Measurements from ENCODE around the gene PATJ. TPM values are rescaled to one million over a fixed set of nuclear protein-coding genes. Genes with fewer than 3 reads are reported as not detected.

The PATJ gene
- total RNA-seq, 1 experiment from 2014 or later, result 28.7 TPM

DNA sequence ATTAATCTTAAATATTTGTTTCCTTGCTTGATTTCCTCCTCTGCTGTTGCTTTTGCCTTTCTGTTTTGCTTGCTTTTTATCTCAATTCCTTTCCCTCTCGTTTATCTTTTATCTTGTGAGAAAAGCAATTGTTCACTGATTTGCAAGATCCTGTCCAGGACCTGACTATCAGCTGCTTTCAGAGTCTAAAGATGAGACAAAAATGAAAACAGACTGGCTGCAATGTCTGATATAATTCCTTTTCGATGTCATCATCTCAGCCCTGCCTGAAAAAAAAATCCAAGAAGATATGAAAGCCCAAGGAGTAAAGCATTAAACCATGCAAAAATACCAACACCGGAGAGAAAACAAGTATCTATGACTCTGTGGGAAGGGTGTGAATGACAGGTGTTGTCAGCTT lies 225.5 kb downstream of the PATJ start:
- no peaks in the 10 kb centered on the region for H3K4me1 ChIP-seq (ENCODE audit: insufficient read depth, low read length)
- H3K9me3 ChIP-seq (ENCODE audit: low read length), result no peaks in the 10 kb centered on the region
- BruUV-seq (replicated peaks), result no TSS peak
- ATAC-seq (no peak), DNase-seq (no peak)
- H3K36me3 ChIP-seq (ENCODE audit: low read depth, low read length), result no peaks in the 10 kb centered on the region
- TF ChIP-seq EZH2phosphoT487 (IDR thresholded peaks at IDR 0.05; ENCODE audit: borderline replicate concordance, low read length), result no peak
- no peak for TF ChIP-seq EZH2 (IDR thresholded peaks at IDR 0.05; ENCODE audit: low read length, unreplicated experiment)
- TF ChIP-seq, protein P1, sequence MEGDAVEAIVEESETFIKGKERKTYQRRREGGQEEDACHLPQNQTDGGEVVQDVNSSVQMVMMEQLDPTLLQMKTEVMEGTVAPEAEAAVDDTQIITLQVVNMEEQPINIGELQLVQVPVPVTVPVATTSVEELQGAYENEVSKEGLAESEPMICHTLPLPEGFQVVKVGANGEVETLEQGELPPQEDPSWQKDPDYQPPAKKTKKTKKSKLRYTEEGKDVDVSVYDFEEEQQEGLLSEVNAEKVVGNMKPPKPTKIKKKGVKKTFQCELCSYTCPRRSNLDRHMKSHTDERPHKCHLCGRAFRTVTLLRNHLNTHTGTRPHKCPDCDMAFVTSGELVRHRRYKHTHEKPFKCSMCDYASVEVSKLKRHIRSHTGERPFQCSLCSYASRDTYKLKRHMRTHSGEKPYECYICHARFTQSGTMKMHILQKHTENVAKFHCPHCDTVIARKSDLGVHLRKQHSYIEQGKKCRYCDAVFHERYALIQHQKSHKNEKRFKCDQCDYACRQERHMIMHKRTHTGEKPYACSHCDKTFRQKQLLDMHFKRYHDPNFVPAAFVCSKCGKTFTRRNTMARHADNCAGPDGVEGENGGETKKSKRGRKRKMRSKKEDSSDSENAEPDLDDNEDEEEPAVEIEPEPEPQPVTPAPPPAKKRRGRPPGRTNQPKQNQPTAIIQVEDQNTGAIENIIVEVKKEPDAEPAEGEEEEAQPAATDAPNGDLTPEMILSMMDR (conservative IDR thresholded peaks at IDR 0.05; ENCODE audit: low read depth, low read length), result no peak
- H3K4me3 ChIP-seq (ENCODE audit: low read length), result no peak overlapping the region
- no peaks in the 10 kb centered on the region for H3K27me3 ChIP-seq (ENCODE audit: low read length)
- no peak overlapping the region for H3K9ac ChIP-seq (ENCODE audit: low read length)
- H3K9me2 ChIP-seq (replicated peaks; ENCODE audit: low read length), result no peaks in the 10 kb centered on the region
- H4K20me1 ChIP-seq (ENCODE audit: low read length), result no peaks in the 10 kb centered on the region
- H3K4me2 ChIP-seq (ENCODE audit: low read length), result no peak overlapping the region
- H3K79me2 ChIP-seq (ENCODE audit: low read length), result no peaks in the 10 kb centered on the region
- intact Hi-C loops (cut with micrococcal nuclease), result no loop called here
- no peak overlapping the region for H2AFZ ChIP-seq (ENCODE audit: low read length)
- H3F3A ChIP-seq (ENCODE audit: low read length, unreplicated experiment), result no peaks in the 10 kb centered on the region
- no peak overlapping the region for H3K27ac ChIP-seq (ENCODE audit: low read length)
- POLR2A ChIA-PET (ENCODE audit: unreplicated experiment), result no interaction called here
- CTCF ChIA-PET, result no interaction called here

DNA sequence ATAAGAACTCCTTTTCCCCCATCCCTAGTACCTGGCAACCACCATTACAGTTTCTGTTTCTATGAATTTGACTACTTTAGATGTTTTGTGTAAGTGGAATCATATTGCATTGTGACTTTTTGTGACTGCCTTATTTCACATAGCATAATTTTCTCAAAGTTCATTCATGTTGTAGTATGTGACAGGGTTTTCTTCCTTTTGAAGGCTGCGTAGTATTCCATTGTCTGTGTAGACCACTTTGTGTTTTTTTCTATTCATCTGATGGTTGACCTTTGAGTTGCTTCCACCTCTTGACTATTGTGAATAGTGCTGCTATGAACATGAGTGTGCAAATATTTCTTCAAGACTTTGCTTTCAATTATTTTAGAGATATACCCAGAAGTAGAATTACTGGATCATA lies 226.6 kb downstream of the PATJ start:
- H3K27ac ChIP-seq (ENCODE audit: low read length), result no peak overlapping the region
- intact Hi-C loops (cut with micrococcal nuclease), result no loop called here
- ChIA-PET POLR2A (ENCODE audit: unreplicated experiment) (no interaction called here), CTCF (no interaction called here)
- H3K79me2 ChIP-seq (ENCODE audit: low read length), result no peaks in the 10 kb centered on the region
- H3K27me3 ChIP-seq (ENCODE audit: low read length), result no peaks in the 10 kb centered on the region
- H3K4me1 ChIP-seq (ENCODE audit: insufficient read depth, low read length), result no peaks in the 10 kb centered on the region
- BruUV-seq (replicated peaks), result no TSS peak
- DNase-seq (no peak), ATAC-seq (no peak)
- TF ChIP-seq, protein P1 (conservative IDR thresholded peaks at IDR 0.05; ENCODE audit: low read depth, low read length), result no peak
- TF ChIP-seq EZH2phosphoT487 (IDR thresholded peaks at IDR 0.05; ENCODE audit: borderline replicate concordance, low read length) (no peak), EZH2 (IDR thresholded peaks at IDR 0.05; ENCODE audit: low read length, unreplicated experiment) (no peak)
- no peaks in the 10 kb centered on the region for H4K20me1 ChIP-seq (ENCODE audit: low read length)
- no peaks in the 10 kb centered on the region for H3K9me3 ChIP-seq (ENCODE audit: low read length)
- H3K4me2 ChIP-seq (ENCODE audit: low read length), result no peak overlapping the region
- no peak overlapping the region for H2AFZ ChIP-seq (ENCODE audit: low read length)
- no peak overlapping the region for H3K4me3 ChIP-seq (ENCODE audit: low read length)
- H3K9me2 ChIP-seq (replicated peaks; ENCODE audit: low read length), result no peaks in the 10 kb centered on the region
- no peak overlapping the region for H3K9ac ChIP-seq (ENCODE audit: low read length)
- no peaks in the 10 kb centered on the region for H3K36me3 ChIP-seq (ENCODE audit: low read depth, low read length)
- no peaks in the 10 kb centered on the region for H3F3A ChIP-seq (ENCODE audit: low read length, unreplicated experiment)

DNA sequence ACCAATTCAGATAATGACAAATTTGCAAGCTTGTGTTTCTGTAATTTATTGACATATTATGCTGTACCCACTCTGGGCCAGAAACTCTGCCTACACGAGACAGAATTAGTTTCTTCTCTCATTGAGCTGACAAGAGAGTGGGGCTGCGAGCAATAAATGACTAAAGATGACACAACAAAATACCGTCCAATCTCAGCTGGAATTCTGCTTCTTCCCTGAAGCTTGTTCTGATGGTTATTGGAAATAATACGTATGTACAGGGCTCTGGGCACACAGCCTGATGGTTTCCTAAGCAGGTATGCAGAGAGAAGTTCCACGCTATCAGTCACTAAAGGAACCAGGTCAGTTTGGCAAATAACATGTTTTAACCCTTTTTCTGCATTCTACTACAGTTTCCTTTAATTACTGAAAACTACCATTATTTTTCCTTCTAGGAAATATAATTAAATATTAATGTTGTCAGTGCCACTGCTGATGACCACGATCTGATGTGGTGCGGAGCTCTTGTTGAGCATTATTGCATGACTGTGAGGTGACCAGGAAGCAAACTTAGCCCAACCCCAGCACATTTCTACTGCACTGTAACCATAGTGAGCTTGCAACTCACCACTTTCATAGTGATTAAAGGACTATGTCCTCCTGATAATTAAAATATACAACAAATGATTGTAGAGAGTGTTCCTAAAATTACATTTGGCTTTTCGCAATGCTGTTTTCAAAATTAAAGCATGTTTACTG lies 231.0 kb downstream of the PATJ start:
- Histone ChIP-seq H3K36me3 (ENCODE audit: low read depth, low read length) (no peaks in the 10 kb centered on the region), H3K9me2 (replicated peaks; ENCODE audit: low read length) (no peaks in the 10 kb centered on the region), H3K4me1 (ENCODE audit: insufficient read depth, low read length) (no peaks in the 10 kb centered on the region), H3K9me3 (ENCODE audit: low read length) (no peaks in the 10 kb centered on the region), H4K20me1 (ENCODE audit: low read length) (no peaks in the 10 kb centered on the region), H3K4me2 (ENCODE audit: low read length) (no peak overlapping the region), H3K27ac (ENCODE audit: low read length) (no peak overlapping the region), H2AFZ (ENCODE audit: low read length) (no peak overlapping the region), H3K27me3 (ENCODE audit: low read length) (no peaks in the 10 kb centered on the region), H3K4me3 (ENCODE audit: low read length) (no peak overlapping the region), H3F3A (ENCODE audit: low read length, unreplicated experiment) (no peaks in the 10 kb centered on the region), H3K9ac (ENCODE audit: low read length) (no peak overlapping the region), H3K79me2 (ENCODE audit: low read length) (no peaks in the 10 kb centered on the region)
- CTCF ChIA-PET, result no interaction called here
- POLR2A ChIA-PET (ENCODE audit: unreplicated experiment), result no interaction called here
- ATAC-seq, result no peak
- no peak for DNase-seq
- intact Hi-C loops (cut with micrococcal nuclease), result no loop called here
- TF ChIP-seq, protein P1 (conservative IDR thresholded peaks at IDR 0.05; ENCODE audit: low read depth, low read length), result no peak
- no peak for TF ChIP-seq EZH2phosphoT487 (IDR thresholded peaks at IDR 0.05; ENCODE audit: borderline replicate concordance, low read length)
- TF ChIP-seq EZH2 (IDR thresholded peaks at IDR 0.05; ENCODE audit: low read length, unreplicated experiment), result no peak
- no TSS peak for BruUV-seq (replicated peaks)
